Measurements from ENCODE around the gene SYT7.

SYT7 gene

DNA sequence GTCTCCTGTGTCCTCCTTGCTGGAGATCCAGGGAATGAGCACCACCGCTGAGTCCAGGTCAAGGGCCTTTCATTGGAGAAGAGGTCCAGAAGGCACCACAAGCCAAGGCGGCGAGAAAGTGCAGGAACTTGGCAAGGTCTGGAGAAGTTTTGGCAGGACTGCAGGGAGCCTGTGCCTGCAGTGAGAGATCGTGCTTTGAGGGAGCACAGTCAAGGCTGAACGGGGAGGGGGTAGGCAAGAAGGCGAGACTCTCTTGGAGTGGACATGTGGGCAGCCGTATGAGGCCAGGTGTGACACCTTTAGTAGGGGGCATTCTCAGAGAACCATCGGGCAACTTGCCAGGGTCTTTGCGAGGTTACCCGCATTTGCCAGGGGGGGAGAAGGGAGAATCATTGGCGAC, 41.9 kb downstream of the SYT7 start:
- no peak for DNase-seq (ENCODE audit: low read depth in 3 of 3, low spot score in 1 of 3)

DNA sequence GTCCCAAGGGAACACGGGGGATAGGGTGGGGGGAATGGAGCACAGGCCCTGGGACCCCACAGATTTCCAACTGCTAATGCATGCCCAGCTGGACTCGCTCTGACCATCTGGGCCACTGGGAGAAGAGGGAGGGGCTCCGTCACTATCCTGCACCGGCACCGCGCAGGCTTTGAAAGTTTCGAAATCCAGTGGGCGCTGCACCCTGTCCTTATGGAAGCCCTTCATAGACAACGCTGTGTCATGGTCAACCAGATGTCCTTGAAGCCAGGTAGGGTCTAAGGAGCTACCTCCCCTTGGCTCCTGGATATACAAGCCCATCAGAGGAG, 42.3 kb downstream of the SYT7 start:
- DNase-seq (ENCODE audit: low read depth in 3 of 3, low spot score in 1 of 3) = no peak

DNA sequence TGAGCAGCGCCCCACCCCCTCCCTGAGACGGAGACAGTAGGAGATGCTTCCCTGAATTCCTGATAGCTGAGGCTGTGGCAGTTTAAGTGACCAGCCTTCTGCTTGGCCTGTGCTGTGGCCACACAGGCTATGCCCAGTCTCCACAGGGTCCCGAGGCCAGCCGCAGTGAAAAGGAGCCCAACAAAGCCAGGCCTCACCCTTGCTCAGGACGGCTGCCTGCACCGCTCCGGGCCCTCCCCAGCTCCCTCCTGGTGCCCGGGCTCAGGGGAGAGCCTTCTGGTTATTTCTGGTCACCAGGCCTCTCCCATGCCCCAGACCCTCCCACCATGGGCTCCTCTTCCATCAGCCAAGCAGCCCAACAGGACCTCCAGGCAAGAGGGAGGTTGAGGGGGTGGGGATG, 43.5 kb downstream of the SYT7 start:
- DNase-seq (ENCODE audit: low read depth in 3 of 3, low spot score in 1 of 3) = no peak

DNA sequence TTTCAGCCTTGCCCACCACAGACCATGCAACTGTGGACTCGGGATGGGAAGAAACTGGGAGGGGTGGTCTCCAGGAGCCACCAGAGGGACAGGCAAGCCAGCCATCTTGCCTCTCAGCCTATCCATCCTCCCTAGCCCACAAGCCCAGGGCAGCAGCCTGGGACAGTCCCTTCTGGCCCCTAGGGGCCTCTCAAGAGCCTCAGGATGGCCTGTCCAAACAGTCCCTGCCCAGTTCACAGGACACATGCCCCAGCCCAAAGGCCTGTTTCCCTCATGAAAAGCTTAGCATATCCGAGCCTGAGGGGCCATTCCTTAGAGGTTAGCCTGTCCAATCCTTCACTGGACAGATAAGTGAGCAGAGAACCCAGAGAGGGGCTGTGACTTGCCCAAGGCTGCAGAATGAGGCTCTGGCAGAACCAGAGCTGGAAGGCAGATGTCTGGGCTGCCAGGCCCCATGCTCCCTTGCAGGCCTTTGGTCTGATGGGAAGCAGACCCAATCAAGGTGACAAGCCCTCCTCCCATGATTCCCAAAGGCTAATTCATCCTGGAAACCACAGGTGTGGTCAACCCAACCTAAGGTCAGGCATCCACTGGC, 44.1 kb downstream of the SYT7 start:
- DNase-seq (ENCODE audit: low read depth in 3 of 3, low spot score in 1 of 3) = no peak

DNA sequence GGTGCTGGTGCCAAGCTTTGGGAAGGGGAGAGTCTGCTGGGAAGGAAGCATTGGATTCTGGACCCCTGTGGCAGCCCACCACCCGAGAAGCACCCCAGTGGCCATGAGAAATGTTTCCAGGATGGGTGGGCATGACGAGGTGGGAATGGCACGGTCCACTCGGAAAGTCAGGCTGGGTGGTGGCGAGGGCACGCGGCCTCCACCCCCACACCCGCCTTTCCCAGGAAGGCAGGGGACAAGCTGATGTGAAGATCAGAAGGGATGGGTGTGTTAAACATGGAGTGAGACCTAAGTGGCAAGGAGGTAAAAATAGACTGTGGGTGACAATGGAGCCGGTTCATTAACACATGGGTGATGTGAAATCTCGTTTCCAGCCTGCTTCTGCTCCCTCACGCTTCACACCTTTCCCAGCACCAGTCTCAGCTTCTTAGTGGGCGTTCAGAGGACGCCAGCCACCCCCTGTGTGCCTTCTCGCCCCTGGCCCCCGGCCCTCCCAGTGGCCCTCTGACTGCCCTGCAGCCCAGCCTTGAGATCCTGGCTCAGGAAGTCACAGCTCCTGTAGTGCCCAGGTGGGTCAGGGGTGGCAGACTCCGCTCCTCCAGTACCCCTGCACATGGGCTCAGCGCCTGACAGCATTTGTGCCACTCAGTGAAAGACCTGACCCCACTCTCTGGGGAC, 44.7 kb downstream of the SYT7 start:
- DNase-seq (ENCODE audit: low read depth in 3 of 3, low spot score in 1 of 3) = no peak

DNA sequence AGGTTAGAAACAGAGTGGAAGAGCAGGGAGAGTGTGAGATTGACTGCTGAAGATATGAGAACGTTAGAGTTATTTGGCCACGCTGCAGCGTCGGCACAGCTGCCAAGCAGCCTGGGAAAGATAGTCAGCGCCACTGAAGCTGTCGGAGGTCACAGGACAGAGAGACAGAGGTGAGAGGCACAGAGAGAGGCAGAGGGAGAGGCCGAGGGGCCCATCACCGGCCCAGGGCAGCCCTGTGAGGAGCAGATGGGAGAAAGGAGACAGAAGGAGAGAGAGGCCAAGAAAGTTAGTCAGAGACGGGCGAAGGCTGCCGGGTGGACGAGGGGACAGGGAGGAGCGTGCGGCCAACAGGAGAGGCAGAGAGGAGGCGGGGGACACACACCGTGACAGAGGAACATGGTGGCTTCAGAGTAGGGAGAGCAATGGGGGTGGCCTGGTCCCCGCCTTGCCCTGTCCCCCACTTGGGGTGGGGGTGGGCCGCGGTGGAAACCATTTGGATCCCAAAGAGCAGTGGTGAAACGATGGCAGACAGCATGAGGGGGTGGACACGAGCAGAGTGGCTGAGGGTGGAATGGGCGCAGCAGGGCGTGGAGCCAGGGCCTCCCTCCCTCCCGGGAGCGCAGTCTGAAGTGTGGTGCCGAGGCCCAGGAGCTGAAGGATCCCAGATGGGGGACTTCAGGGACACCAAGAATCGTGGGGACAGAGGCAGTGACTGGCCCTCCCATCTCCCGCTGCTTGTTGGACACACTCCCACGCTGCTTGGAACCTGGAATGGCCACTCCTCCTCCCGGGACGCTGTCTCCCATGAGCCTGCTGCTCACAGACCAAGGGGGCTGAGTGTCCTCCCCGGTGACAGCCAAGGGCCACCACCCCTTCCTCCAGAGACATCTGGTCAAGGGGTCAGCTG, 45.7 kb downstream of the SYT7 start:
- no peak for DNase-seq (ENCODE audit: low read depth in 3 of 3, low spot score in 1 of 3)

DNA sequence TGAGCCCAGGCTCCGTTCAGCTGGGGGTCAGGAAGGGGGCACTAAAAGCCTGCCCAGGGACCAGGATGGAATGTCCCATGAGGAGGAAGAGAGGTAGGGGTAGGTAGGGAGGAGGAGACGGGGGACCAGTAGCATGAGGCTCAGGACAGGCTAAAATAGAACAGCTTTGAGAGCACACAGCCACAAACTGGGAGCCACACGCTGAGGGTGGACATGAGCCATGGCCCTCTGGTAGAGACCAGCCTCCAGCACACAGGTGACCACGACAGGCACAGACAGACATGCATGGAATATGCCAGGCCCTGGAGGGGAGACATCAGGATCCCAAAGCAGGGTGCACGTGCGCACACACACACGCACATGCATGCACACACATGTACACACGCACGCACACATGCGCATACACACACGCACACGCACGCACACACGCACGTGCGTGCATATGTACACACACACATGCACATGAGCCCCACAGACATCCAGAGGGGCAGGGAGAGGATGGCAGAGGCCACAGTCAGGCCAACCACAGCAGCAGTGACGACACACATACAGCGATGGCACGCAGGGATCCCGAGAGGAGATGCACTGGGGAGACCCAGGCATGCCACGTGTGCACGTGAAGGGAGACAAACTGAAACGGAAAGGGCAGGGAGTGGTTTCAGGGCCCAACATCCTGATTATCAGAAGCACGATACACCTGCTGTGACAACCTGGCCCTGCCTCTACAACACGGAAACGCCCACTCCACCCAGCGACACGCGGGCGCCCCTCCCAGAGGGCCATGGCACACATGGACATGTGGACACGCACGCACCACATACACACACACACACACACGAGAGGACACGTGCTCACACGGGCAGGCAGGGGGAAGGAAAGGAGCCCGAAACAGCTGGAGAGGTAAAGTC, 46.6 kb downstream of the SYT7 start:
- no peak for DNase-seq (ENCODE audit: low read depth in 3 of 3, low spot score in 1 of 3)

DNA sequence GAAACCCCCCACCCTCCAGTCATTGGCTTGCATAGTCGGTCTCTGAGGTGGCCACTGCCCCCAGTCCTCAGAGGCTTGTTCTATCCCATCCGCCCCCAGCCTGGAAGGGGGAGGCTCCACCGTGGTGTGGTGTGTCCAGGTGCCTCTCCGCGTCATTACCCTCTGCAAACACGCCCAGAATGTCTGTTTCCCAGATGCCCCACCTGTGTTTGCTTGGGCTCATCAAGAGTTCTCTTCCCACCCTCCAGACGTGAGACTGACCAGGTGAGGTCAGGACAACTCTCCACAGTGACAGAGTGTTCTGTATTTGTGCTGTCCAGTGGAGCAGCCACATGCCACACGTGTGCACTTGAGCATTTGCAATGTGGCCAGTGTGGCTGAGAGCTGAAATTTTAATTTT, 47.5 kb downstream of the SYT7 start:
- DNase-seq (ENCODE audit: low read depth in 3 of 3, low spot score in 1 of 3) = no peak

DNA sequence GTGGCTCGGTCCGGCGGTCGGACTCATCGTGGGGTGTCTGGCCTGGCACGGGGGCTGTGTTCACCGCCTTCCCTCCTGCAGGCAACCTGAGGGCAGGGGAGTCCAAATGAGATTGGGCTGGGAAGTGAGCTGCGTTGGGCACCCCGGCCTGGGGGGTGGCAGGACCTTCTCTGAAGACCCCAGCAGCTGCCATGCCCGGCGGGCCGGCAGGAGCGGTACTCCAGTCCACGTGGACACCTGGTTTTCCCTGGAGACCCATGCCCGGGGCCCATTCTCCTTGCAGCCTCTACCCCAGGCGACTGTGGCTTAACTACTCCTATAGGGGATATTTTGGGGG, 47.9 kb downstream of the SYT7 start:
- DNase-seq (ENCODE audit: low read depth in 3 of 3, low spot score in 1 of 3) = no peak

DNA sequence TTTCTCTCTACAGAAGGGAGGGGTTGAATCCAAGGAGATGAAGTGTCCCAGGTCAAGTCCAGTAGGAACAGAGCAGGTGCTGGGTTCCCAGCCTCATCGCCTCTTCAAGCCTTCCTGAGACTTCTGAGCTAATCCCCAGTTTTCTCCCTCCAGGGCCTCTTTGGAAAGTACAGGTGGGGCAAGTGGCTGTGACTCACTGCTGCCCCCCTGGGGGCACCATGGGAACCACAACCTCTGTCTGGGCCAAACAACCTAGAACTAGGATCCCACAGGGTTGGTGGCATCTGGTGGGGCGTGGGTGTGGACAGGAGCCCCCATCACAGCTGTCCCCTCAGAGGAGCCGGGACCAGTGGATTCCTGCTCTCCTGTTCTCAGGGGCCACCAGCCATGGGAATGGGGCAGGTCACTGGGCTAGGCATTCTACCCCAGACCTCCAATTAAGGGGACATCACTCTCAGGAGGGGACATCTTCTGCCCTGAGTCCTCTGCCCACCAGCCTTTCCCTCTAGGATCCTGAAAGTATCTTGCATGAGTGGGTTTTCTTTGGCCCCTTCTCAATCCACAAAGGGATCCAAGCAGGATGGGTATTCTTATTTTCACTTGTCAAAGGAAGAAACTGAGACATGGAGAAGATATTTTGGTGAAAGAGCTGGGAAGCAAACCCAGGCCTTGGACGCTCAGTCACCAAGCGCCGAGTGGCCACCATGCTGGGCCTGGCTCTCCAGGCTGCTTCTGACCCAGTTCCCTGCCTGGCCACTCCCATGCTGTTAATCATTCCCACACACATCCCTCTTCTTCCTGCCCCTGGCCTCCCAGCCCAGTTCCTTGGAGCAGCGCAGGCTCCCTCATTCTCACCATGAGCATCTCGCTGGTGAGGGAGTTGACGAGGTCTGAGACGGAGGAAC, 48.5 kb downstream of the SYT7 start:
- peak in 2 of 3 donors; percentile 14 to 32 for DNase-seq (ENCODE audit: low read depth in 3 of 3, low spot score in 1 of 3)

DNA sequence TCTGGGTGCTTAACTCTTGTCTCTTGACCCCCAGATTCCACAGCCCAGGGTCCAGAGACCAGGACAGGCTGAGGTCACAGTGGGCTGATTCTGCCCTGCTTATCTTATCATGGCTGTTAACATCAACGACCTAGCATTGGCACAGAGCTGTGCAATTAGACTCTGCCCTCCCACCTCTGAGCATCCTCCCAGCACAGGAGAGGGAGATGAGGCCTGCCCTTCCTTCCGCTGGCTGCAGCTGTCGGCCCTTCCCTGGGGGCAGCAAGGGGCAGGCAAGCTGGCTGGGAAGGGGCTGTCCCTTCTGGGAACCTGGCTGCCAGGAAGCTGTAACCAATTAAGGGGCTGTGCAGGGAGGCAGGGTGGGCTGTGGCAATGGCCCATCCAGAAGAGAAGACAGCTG, 49.8 kb downstream of the SYT7 start:
- no peak for DNase-seq (ENCODE audit: low read depth in 3 of 3, low spot score in 1 of 3)

DNA sequence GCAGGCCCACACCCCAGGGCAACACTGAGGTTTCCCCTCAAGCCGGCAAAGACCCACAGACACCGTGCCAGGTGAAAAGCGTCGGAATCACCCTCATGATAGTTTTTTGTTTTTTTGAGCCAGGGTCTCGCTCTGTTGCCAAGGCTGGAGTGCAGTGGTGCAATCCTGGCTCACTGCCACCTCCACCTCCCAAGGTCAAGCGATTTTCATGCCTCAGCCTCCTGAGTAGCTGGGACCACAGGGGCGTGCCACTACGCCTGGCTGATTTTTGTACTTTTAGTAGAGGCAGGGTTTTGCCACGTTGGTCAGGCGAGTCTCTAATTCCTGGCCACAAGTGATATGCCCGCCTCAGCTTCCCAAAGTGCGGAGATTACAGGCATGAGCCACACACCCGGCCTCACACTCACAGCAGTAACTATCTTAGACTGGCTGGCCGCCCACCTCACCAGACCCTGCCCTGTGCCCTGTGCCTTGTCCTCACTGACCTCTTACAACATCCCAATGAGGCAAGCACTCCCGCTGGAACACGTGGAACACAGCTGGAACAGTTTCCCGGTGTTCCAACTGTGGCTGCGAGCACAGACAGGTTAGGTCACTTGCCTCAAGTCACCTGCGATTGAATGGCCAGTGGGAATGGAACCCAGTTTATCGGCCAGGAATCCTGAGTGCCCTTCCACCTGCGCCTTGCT, 51.2 kb downstream of the SYT7 start:
- no peak for DNase-seq (ENCODE audit: low read depth in 3 of 3, low spot score in 1 of 3)

DNA sequence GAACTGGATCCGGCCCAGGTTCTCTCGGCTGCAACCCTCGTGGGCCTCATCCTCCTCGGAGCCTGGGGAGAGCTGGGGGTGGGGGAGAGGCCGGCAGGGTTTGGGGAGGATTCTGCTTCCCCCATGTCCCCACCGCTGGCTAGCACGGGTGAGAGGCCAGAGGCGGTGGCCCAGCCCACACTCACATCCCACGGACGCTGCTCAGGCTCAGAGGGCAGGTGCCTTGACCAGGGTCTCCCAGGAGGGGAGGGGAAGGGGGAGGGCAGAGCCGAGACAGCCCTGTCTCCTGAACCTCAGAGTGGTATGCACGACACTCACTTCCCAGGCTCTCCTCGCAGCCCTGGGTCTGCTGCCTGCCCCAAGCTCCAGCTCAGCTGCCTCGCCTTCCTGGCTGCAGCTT, 52.8 kb downstream of the SYT7 start:
- no peak for DNase-seq (ENCODE audit: low read depth in 3 of 3, low spot score in 1 of 3)

DNA sequence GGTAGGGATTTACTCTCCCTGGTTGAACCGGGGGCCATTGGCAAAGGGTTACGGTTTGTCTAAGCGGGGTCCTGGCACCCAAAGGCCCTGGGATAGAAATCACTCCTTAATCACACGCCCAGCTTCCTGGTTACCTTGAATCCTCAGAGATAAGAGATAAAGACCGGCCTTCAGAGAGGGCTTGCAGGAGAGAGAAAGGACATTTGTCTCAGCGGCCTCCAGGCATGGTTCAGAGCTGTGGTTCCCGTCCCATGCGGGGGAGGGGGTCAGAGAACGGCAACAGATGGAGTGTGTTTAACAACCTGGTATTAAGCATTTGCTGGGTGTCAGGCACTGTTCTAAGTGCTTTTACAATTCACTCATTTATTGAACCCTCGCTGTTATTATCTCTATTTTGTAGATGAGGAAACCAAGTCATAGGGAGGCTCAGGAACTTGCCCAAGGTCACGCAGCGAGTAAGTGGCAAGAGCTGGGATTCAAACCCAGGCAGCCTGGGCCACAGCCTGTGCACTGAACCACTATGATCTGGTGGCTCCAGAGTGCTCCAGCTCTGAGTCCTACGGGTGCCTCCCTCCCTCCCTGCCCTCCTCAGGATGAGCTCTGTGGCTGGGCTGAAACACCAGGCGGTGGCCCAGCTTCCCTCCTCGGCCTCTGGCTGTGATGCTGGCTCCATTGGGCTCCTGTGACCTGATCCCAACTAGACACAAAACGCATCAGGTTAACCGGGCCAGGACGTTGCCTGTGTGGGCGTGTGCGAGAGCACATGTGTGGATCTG, 53.7 kb downstream of the SYT7 start:
- DNase-seq (ENCODE audit: low read depth in 3 of 3, low spot score in 1 of 3) = no peak

DNA sequence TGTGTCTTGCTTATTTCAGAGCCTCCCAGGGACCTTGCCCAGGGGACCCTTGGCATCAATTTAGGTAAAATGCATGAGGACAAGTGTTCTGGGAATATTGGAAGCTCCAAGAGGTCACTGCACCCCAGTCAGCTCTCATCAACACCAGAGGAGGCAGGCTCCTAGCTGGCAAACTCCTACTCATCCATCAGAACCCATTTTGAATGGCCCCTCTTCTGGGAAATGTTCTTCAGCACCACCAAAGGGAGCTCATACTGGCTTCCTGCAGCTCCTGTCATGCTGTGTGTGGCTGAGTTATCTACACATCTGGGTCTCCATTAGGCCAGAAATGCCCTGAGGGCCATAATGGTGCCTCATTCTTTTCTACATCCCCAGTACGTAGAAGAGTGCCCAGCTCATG, 54.6 kb downstream of the SYT7 start:
- DNase-seq (ENCODE audit: low read depth in 3 of 3, low spot score in 1 of 3) = no peak

DNA sequence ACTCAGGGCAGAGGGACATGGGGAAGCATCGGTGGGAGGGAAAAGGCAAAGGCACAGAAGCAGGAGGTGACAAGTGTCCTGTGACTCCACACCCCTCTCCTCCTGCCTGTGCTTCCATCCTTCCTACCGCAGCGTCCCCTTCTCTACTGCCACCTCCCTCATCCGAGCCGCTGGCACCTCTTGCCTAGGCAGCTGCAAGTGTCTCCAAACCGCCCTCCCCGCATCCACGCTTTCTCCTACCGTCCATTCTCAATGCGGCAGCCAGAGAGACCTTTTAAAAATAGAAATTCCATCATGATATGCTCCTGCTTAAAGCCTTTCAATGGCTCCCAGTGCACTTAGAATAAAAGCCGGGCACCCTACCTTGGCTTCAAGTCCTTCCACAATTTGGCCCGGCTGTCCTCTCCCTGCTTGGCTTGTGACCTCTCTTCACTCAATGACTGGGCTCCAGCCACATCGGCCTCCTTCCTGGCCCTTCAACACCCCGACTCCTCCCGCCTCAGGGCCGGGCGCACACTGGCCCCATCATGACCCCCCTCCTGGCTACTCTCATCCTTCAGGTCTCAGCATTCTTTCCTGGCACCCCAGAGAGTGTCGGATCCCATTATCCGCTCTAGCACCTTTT, 55.8 kb downstream of the SYT7 start:
- no peak for DNase-seq (ENCODE audit: low read depth in 3 of 3, low spot score in 1 of 3)

DNA sequence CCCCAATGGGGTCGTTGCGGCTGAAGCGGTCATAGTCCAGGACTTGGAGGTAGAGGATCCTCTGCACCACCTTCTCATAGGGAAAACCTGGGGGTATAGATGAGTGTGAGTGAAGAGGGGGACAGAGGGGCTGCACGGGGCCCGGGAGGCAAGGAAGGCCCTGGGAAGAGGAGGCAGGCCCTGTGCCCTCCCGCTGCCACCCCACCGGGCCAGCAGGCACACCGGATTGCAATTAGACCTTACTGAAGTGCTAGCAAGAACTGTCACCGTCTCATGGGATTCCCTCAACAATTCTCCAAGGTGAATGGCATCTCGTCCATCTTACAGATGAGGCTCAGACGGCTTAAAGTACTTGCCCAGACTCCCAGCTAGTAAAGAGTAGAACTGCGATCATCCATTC, 56.4 kb downstream of the SYT7 start:
- no peak for DNase-seq (ENCODE audit: low read depth in 3 of 3, low spot score in 1 of 3)

DNA sequence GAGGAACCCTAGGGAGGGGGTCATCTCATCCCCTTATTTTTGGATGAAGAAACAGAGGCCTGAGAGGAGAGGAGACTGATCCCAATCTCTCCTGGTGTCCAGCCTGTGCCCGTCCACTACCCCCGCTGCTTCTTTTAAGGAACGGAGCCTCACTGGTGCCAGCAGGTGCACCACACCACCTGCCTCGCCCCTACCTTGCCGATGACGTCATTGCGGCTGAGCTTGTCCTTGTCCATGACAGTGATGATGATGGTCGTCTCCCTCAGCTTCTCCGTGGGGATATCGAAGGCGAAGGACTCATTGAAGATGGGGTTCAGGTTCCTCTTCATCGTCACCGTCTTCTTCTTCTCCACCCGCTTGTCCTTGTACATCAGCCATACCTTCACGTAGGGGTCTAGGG, 58.0 kb downstream of the SYT7 start:
- DNase-seq (ENCODE audit: low read depth in 3 of 3, low spot score in 1 of 3) = no peak
